GM21528 (cell line): ENCODE data around the gene TMEM273.
A peak's percentile ranks its signal among the peaks of the same experiment; 100 is the strongest.

Source experiments
- ATAC-seq: cut with Tn5 transposase; IDR thresholded peaks from one replicate; pipeline ENCODE4 v1.9.1; 2021; ENCODE audit warnings: mild to moderate bottlenecking, moderate library complexity; ENCODE audit not compliant: unreplicated experiment, low FRiP score

TMEM273 gene

GRCh38 chr10:49177391-49178355, 10.5 kb downstream of the TMEM273 start:
- ATAC-seq, result peak; percentile 74

- no peak for ATAC-seq
Observed at GRCh38 chr10:49176310-49177268, 11.6 kb downstream of the TMEM273 start.

GRCh38 chr10:49175587-49176309, 12.4 kb downstream of the TMEM273 start:
- ATAC-seq, result no peak

- no peak for ATAC-seq
Observed at GRCh38 chr10:49174926-49175500, 13.2 kb downstream of the TMEM273 start.

GRCh38 chr10:49174261-49174925, 13.8 kb downstream of the TMEM273 start:
- no peak for ATAC-seq

- no peak for ATAC-seq
Observed at GRCh38 chr10:49173853-49174252, 14.3 kb downstream of the TMEM273 start.

- no peak for ATAC-seq
Observed at GRCh38 chr10:49173201-49173772, 14.9 kb downstream of the TMEM273 start.

GRCh38 chr10:49172777-49173132, 15.4 kb downstream of the TMEM273 start:
- ATAC-seq, result no peak

- no peak for ATAC-seq
Observed at GRCh38 chr10:49172061-49172776, 16.0 kb downstream of the TMEM273 start.

GRCh38 chr10:49171326-49172060, 16.7 kb downstream of the TMEM273 start:
- no peak for ATAC-seq

- ATAC-seq, result no peak
Observed at GRCh38 chr10:49170632-49171325, 17.4 kb downstream of the TMEM273 start.

GRCh38 chr10:49169776-49170175, 18.4 kb downstream of the TMEM273 start:
- ATAC-seq, result no peak

GRCh38 chr10:49168831-49169500, 19.2 kb downstream of the TMEM273 start:
- no peak for ATAC-seq

GRCh38 chr10:49168171-49168540, 20.0 kb downstream of the TMEM273 start:
- ATAC-seq, result no peak

GRCh38 chr10:49167425-49168170, 20.6 kb downstream of the TMEM273 start:
- ATAC-seq, result no peak
